Neuronal stem cell (in vitro differentiated cells): ENCODE measurements around the gene HPRT1.

ENCODE experiments used
- DNase-seq: peaks from one replicate; pipeline ENCODE4 v3.0.0-alpha.2; 2013; ENCODE audit warnings: low spot score
- H2AFZ ChIP-seq: one replicate; pipeline ENCODE4 v1.6.1; 2013; ENCODE audit warnings: mild to moderate bottlenecking, low read length, inconsistent platforms
- H2AK5ac ChIP-seq: 2 replicates; pipeline ENCODE4 v1.6.1; 2013; ENCODE audit warnings: low read depth, mild to moderate bottlenecking, inconsistent platforms, low read length, moderate library complexity, mixed read lengths
- H2BK120ac ChIP-seq: 2 replicates; pipeline ENCODE4 v1.6.1; 2013; ENCODE audit warnings: low read depth, mild to moderate bottlenecking, inconsistent platforms, low read length, moderate library complexity, mixed read lengths
- H2BK12ac ChIP-seq: one replicate; pipeline ENCODE4 v1.6.1; 2013; ENCODE audit warnings: low read length, inconsistent platforms
- H2BK15ac ChIP-seq: 2 replicates; pipeline ENCODE4 v1.6.1; 2013; ENCODE audit warnings: mild to moderate bottlenecking, low read length, inconsistent platforms, mixed read lengths
- H2BK5ac ChIP-seq: one replicate; pipeline ENCODE4 v1.6.1; 2013; ENCODE audit warnings: inconsistent platforms, mild to moderate bottlenecking, low read length, moderate library complexity
- H3K14ac ChIP-seq: one replicate; pipeline ENCODE4 v1.6.1; 2013; ENCODE audit warnings: low read length, inconsistent platforms
- H3K18ac ChIP-seq: 2 replicates; pipeline ENCODE4 v1.6.1; 2013; ENCODE audit warnings: low read length, inconsistent platforms
- H3K23ac ChIP-seq: 2 replicates; pipeline ENCODE4 v1.6.1; 2013; ENCODE audit warnings: low read depth, mild to moderate bottlenecking, mixed read lengths, low read length, inconsistent platforms; ENCODE audit not compliant: poor library complexity
- H3K27ac ChIP-seq: replicated peaks from 3 replicates; pipeline ENCODE4 v1.5.1; 2013; ENCODE audit warnings: low read length, inconsistent platforms
- H3K27me3 ChIP-seq, 3 experiments: 2 replicates each; pipeline ENCODE4 v1.6.1; 2013; ENCODE audit warnings: low read length in 3 of 3, mild to moderate bottlenecking in 2 of 3, inconsistent platforms in 1 of 3, low read depth in 1 of 3, mixed read lengths in 1 of 3, moderate library complexity in 1 of 3; ENCODE audit not compliant: control insufficient read depth in 3 of 3, insufficient read depth in 3 of 3
- H3K36me3 ChIP-seq, 2 donors: replicated peaks in 1 of 2; 2 replicates each; pipeline ENCODE4 v1.6.1; 2013; ENCODE audit warnings: low read length in 2 of 2; ENCODE audit not compliant: control insufficient read depth in 2 of 2, insufficient read depth in 2 of 2
- H3K4ac ChIP-seq: 2 replicates; pipeline ENCODE4 v1.6.1; 2013; ENCODE audit warnings: inconsistent platforms, mild to moderate bottlenecking, low read length, moderate library complexity
- H3K4me1 ChIP-seq, 2 donors: 1 replicate in 1 of 2; 2 replicates in 1 of 2; pipeline ENCODE4 v1.6.1; 2013; ENCODE audit warnings: low read length in 2 of 2, low read depth in 1 of 2; ENCODE audit not compliant: control insufficient read depth in 2 of 2, insufficient read depth in 1 of 2
- H3K4me2 ChIP-seq: one replicate; pipeline ENCODE4 v1.6.1; 2013; ENCODE audit warnings: mild to moderate bottlenecking, low read length, inconsistent platforms; ENCODE audit not compliant: insufficient read depth, poor library complexity, severe bottlenecking
- H3K4me3 ChIP-seq, 2 donors: 2 replicates each; pipeline ENCODE4 v1.5.1; 2013; ENCODE audit warnings: low read length in 2 of 2, mild to moderate bottlenecking in 2 of 2, inconsistent platforms in 1 of 2, moderate library complexity in 1 of 2
- H3K79me1 ChIP-seq: one replicate; pipeline ENCODE4 v1.6.1; 2013; ENCODE audit warnings: low read depth, mild to moderate bottlenecking, inconsistent platforms, low read length, moderate library complexity
- H3K9ac ChIP-seq: one replicate; pipeline ENCODE4 v1.6.1; 2013; ENCODE audit warnings: mild to moderate bottlenecking, low read depth, low read length, inconsistent platforms; ENCODE audit not compliant: poor library complexity
- H3K9me3 ChIP-seq, 2 donors: replicated peaks in 1 of 2; 2 replicates each; pipeline versions ENCODE3 to v1.6.1; 2013; ENCODE audit warnings: low read length in 2 of 2, mild to moderate bottlenecking in 2 of 2, inconsistent platforms in 1 of 2, low read depth in 1 of 2, mixed read lengths in 1 of 2, moderate library complexity in 1 of 2; ENCODE audit not compliant: control insufficient read depth in 2 of 2, insufficient read depth in 1 of 2
- H4K8ac ChIP-seq: one replicate; pipeline ENCODE4 v1.6.1; 2013; ENCODE audit warnings: low read depth, mild to moderate bottlenecking, inconsistent platforms, low read length, moderate library complexity
- H4K91ac ChIP-seq: one replicate; pipeline ENCODE4 v1.6.1; 2013; ENCODE audit warnings: low read length, low read depth, mild to moderate bottlenecking, inconsistent platforms; ENCODE audit not compliant: poor library complexity
- WGBS, 2 donors: extraction: QIAGEN DNeasy Blood & Tissue Kit; methylation state at CpG; one replicate each; pipeline ENCODE4 v1.1.7; 2013; ENCODE audit warnings: missing lambda C conversion rate in 2 of 2, mixed read lengths in 1 of 2; ENCODE audit not compliant: insufficient read length in 2 of 2, insufficient replicate concordance in 1 of 2; ENCODE audit errors: extremely low coverage in 2 of 2; 5-methylcytosine and 5-hydroxymethylcytosine counted together

Gene HPRT1

GRCh38 chrX:134476284-134476683 lies 16.3 kb downstream of the HPRT1 start:
- Histone ChIP-seq H2AK5ac (no peak overlapping the region), H2BK120ac (no peak overlapping the region), H3K4ac (no peak overlapping the region), H3K4me1 (no peaks in the 10 kb centered on the region), H3K9me3 (no peaks in the 10 kb centered on the region), H2BK5ac (no peak overlapping the region), H2AFZ (no peak overlapping the region), H3K4me2 (no peak overlapping the region), H3K4me3 (no peak overlapping the region), H3K18ac (no peak overlapping the region), H3K36me3 (peaks cover 0 to 43% of the 10 kb centered on the region in 2 donors), H3K27me3 (no peaks in the 10 kb centered on the region), H2BK12ac (no peak overlapping the region), H3K9ac (no peak overlapping the region), H3K79me1 (no peaks in the 10 kb centered on the region), H4K91ac (no peak overlapping the region), H3K14ac (no peak overlapping the region), H2BK15ac (no peak overlapping the region), H3K27ac (no peak overlapping the region), H3K23ac (no peak overlapping the region), H4K8ac (no peak overlapping the region)
- DNase-seq = no peak
- no CpG with 5 or more reads among the region's 1 CpG for WGBS, 2 donors

- H3K4ac ChIP-seq = no peak overlapping the region
- H3K14ac ChIP-seq = no peak overlapping the region
- no peak overlapping the region for H2BK12ac ChIP-seq
Observed at GRCh38 chrX:134478374-134478773, 18.4 kb downstream of the HPRT1 start.

GRCh38 chrX:134480061-134480460 lies 20.1 kb downstream of the HPRT1 start:
- Histone ChIP-seq H3K9ac (no peak overlapping the region), H3K79me1 (no peaks in the 10 kb centered on the region), H2AK5ac (no peak overlapping the region), H3K23ac (no peak overlapping the region), H2BK15ac (no peak overlapping the region), H3K4me1 (no peaks in the 10 kb centered on the region), H3K9me3 (no peaks in the 10 kb centered on the region), H3K4me3 (no peak overlapping the region), H3K18ac (no peak overlapping the region), H3K36me3 (peaks cover 0 to 57% of the 10 kb centered on the region in 2 donors), H3K27me3 (no peaks in the 10 kb centered on the region), H2BK5ac (no peak overlapping the region), H3K14ac (no peak overlapping the region), H3K4me2 (no peak overlapping the region), H2BK120ac (no peak overlapping the region), H3K4ac (no peak overlapping the region), H3K27ac (no peak overlapping the region), H2AFZ (no peak overlapping the region), H4K91ac (no peak overlapping the region), H2BK12ac (no peak overlapping the region), H4K8ac (no peak overlapping the region)
- no CpG with 5 or more reads among the region's 1 CpG for WGBS, 2 donors
- no peak for DNase-seq

More at GRCh38 chrX:134478374-134478773, 18.4 kb downstream of the HPRT1 start:
- Histone ChIP-seq H2BK5ac (no peak overlapping the region), H3K4me2 (no peak overlapping the region), H3K9ac (no peak overlapping the region), H2BK15ac (no peak overlapping the region), H3K27me3 (no peaks in the 10 kb centered on the region), H3K23ac (no peak overlapping the region), H2AFZ (no peak overlapping the region), H4K8ac (no peak overlapping the region), H3K18ac (no peak overlapping the region), H3K4me1 (no peaks in the 10 kb centered on the region), H3K27ac (no peak overlapping the region), H3K9me3 (no peaks in the 10 kb centered on the region), H4K91ac (no peak overlapping the region), H3K36me3 (peaks cover 0 to 49% of the 10 kb centered on the region in 2 donors), H2BK120ac (no peak overlapping the region), H3K4me3 (no peak overlapping the region), H2AK5ac (no peak overlapping the region), H3K79me1 (no peaks in the 10 kb centered on the region)
- no peak for DNase-seq
- WGBS, 2 donors = no CpG with 5 or more reads among the region's 4 CpGs

GRCh38 chrX:134481339-134481738 lies 21.4 kb downstream of the HPRT1 start:
- Histone ChIP-seq H3K18ac (no peak overlapping the region), H3K36me3 (peaks cover 0 to 56% of the 10 kb centered on the region in 2 donors), H3K4me1 (no peaks in the 10 kb centered on the region), H3K9ac (no peak overlapping the region), H2BK12ac (no peak overlapping the region), H2BK15ac (no peak overlapping the region), H3K4me3 (no peak overlapping the region), H2AFZ (no peak overlapping the region), H3K9me3 (no peaks in the 10 kb centered on the region), H2BK5ac (no peak overlapping the region), H3K27me3 (no peaks in the 10 kb centered on the region), H3K14ac (no peak overlapping the region), H4K91ac (no peak overlapping the region), H3K79me1 (no peaks in the 10 kb centered on the region), H2AK5ac (no peak overlapping the region), H3K23ac (no peak overlapping the region), H2BK120ac (no peak overlapping the region), H3K27ac (no peak overlapping the region), H4K8ac (no peak overlapping the region), H3K4me2 (no peak overlapping the region), H3K4ac (no peak overlapping the region)
- no CpG with 5 or more reads among the region's 2 CpGs for WGBS, 2 donors
- DNase-seq = no peak
